NCI-H2081 (cell line): ENCODE measurements around the gene APLP2.
A peak's percentile ranks its signal among the peaks of the same experiment; 100 is the strongest.
"Not testable (repeated sequence)": the region's sequence is repeated elsewhere in the genome, so short reads cannot be mapped to it uniquely, and the experiment has no call there.

ENCODE experiments used
- DNase-seq, 2 experiments: peaks; one replicate each; lab custom pipeline; 2025; lab: John Stamatoyannopoulos, UW

APLP2 gene

GRCh38 chr11:130069659-130070108, at the start of gene APLP2:
Gene APLP2, plus strand, starts transcription at chr11:130069894. Its CDS starts 84 bp downstream, at chr11:130069978.
- peak; percentile 99 to 100 for DNase-seq

- no peak for DNase-seq
These were observed 49.4 kb upstream of the APLP2 start for GRCh38 chr11:130020323-130020722.

- DNase-seq = not testable (repeated sequence)
These were observed 48.1 kb upstream of the APLP2 start for GRCh38 chr11:130021606-130022005.

- DNase-seq = no peak
These were observed 46.9 kb upstream of the APLP2 start for GRCh38 chr11:130022799-130023198.

GRCh38 chr11:130023204-130023603, 46.5 kb upstream of the APLP2 start:
- peak in 1 of 2 experiments; percentile 6 for DNase-seq

- DNase-seq = no peak
These were observed 45.3 kb upstream of the APLP2 start for GRCh38 chr11:130024361-130024760.

- no peak for DNase-seq
These were observed 44.3 kb upstream of the APLP2 start for GRCh38 chr11:130025371-130025770.

GRCh38 chr11:130029137-130029536, 40.6 kb upstream of the APLP2 start:
- DNase-seq = no peak

- DNase-seq = no peak
These were observed 38.6 kb upstream of the APLP2 start for GRCh38 chr11:130031056-130031455.

GRCh38 chr11:130031945-130032344, 37.7 kb upstream of the APLP2 start:
- no peak for DNase-seq

- no peak for DNase-seq
These were observed 36.8 kb upstream of the APLP2 start for GRCh38 chr11:130032931-130033330.

- DNase-seq = no peak
These were observed 35.5 kb upstream of the APLP2 start for GRCh38 chr11:130034236-130034635.

- DNase-seq = no peak
These were observed 32.6 kb upstream of the APLP2 start for GRCh38 chr11:130037058-130037457.

- no peak for DNase-seq
These were observed 31.7 kb upstream of the APLP2 start for GRCh38 chr11:130037881-130038585.

GRCh38 chr11:130040281-130040940, 29.3 kb upstream of the APLP2 start:
- no peak for DNase-seq

- DNase-seq = peak in 1 of 2 experiments; percentile 56
These were observed 27.6 kb upstream of the APLP2 start for GRCh38 chr11:130042093-130042591.

- no peak for DNase-seq
These were observed 26.1 kb upstream of the APLP2 start for GRCh38 chr11:130043575-130043974.

GRCh38 chr11:130047141-130047540, 22.6 kb upstream of the APLP2 start:
- DNase-seq = no peak

GRCh38 chr11:130049328-130049771, 20.3 kb upstream of the APLP2 start:
- no peak for DNase-seq

GRCh38 chr11:130050257-130050656, 19.4 kb upstream of the APLP2 start:
- DNase-seq = no peak

GRCh38 chr11:130051082-130051481, 18.6 kb upstream of the APLP2 start:
- DNase-seq = no peak

- DNase-seq = no peak
These were observed 17.1 kb upstream of the APLP2 start for GRCh38 chr11:130052567-130052966.

- DNase-seq = no peak
These were observed 14.7 kb upstream of the APLP2 start for GRCh38 chr11:130054966-130055365.
